MM.1S (cell line): ENCODE data around the gene BMPR1A.

Experiments used
- CTCF ChIP-seq: fragments of 300-600 bp; sonication (generic); IDR thresholded peaks from 2 replicates; pipeline ENCODE4 v1.5.1; 2016; ENCODE audit warnings: antibody characterized with exemption, low read length, mixed read lengths
- EZH2 ChIP-seq: fragments of 300-600 bp; sonication (generic); optimal IDR thresholded peaks from 2 replicates; pipeline ENCODE3; 2017; ENCODE audit warnings: low read depth, mild to moderate bottlenecking, antibody characterized with exemption, low read length, mixed read lengths

- TF ChIP-seq CTCF, result no peak
- TF ChIP-seq EZH2, result no peak
These were observed 187.1 kb downstream of the BMPR1A start for GRCh38 chr10:86943316-86944030.
